Endothelial cell of umbilical vein (primary cell): ENCODE measurements around the gene FXYD6. TPM values are rescaled to one million over a fixed set of nuclear protein-coding genes. Genes with fewer than 3 reads are reported as not detected.

Experiments used
- BruUV-seq: library from RNA; stranded (reverse); fragments of 400-500 nt; replicated peaks from 2 replicates; lab custom pipeline; 2021; lab: Mats Ljungman, UMichigan
- CTCF ChIA-PET: fragments of 300-600, 350-600 bp; sonication (Branson Sonifier 250); formaldehyde crosslinking; loops from one replicate; lab custom pipeline; 2021; ENCODE audit warnings: antibody characterized with exemption, inconsistent platforms; lab: Charles Lee
- POLR2A ChIA-PET: fragments of 300-600, 350-600 bp; sonication (Branson Sonifier 250); formaldehyde crosslinking; loops from one replicate; lab custom pipeline; 2021; ENCODE audit warnings: antibody characterized with exemption, inconsistent platforms; lab: Charles Lee
- DNase-seq: peaks from one replicate; pipeline ENCODE4 v3.0.0-alpha.2; 2011; ENCODE audit warnings: low read depth, low spot score
- FAIRE-seq: peaks from 2 replicates; lab custom pipeline; 2011; peaks lifted over from hg19 to GRCh38; lab: Jason Lieb, UNC
- H2AFZ ChIP-seq: 2 replicates; pipeline ENCODE4 v1.6.0; 2012; ENCODE audit warnings: low read depth, low read length, control low read depth, inconsistent platforms
- H3K27ac ChIP-seq: 2 replicates; pipeline ENCODE4 v1.5.1; 2011; ENCODE audit warnings: low read depth, mild to moderate bottlenecking, control low read depth, low read length, moderate library complexity; ENCODE audit not compliant: insufficient read depth
- H3K27me3 ChIP-seq, 2 experiments: 2 replicates each; pipeline versions ENCODE4 v1.6.0 to v1.6.1; 2011; ENCODE audit warnings: low read length in 2 of 2, mixed read lengths in 1 of 2; ENCODE audit not compliant: control insufficient read depth in 2 of 2, insufficient read depth in 2 of 2
- H3K36me3 ChIP-seq, 2 experiments: 2 replicates in 1 of 2; 3 replicates in 1 of 2; pipeline ENCODE4 v1.5.1; 2011; ENCODE audit warnings: low read length in 2 of 2, mild to moderate bottlenecking in 1 of 2, moderate library complexity in 1 of 2; ENCODE audit not compliant: control insufficient read depth in 2 of 2, insufficient read depth in 2 of 2; ENCODE audit errors: extremely low read depth in 1 of 2
- H3K4me1 ChIP-seq: 3 replicates; pipeline ENCODE4 v1.5.1; 2011; ENCODE audit warnings: mild to moderate bottlenecking, low read length; ENCODE audit not compliant: control insufficient read depth, insufficient read depth; ENCODE audit errors: extremely low read depth
- H3K4me2 ChIP-seq: 2 replicates; pipeline ENCODE4 v1.6.1; 2011; ENCODE audit warnings: low read length, control low read depth, mixed read lengths; ENCODE audit not compliant: insufficient read depth
- H3K4me3 ChIP-seq, 3 experiments: fragments of 200-600 bp in 1 of 3; sonication (generic), shearing (Covaris generic) in 1 of 3; replicated peaks in 1 of 3; 2 replicates each; pipeline ENCODE4 v1.5.1; 2011 to 2016; ENCODE audit warnings: control low read depth in 3 of 3, low read length in 3 of 3, mild to moderate bottlenecking in 2 of 3, inconsistent platforms in 1 of 3, low read depth in 1 of 3, moderate library complexity in 1 of 3; ENCODE audit not compliant: insufficient read depth in 1 of 3
- H3K79me2 ChIP-seq: 2 replicates; pipeline ENCODE4 v1.6.0; 2012; ENCODE audit warnings: low read length, inconsistent platforms; ENCODE audit not compliant: control insufficient read depth, insufficient read depth
- H3K9ac ChIP-seq: replicated peaks from 2 replicates; pipeline ENCODE3; 2011; ENCODE audit warnings: low read length, control low read depth; ENCODE audit not compliant: insufficient read depth; ENCODE audit errors: extremely low read depth
- H3K9me1 ChIP-seq: replicated peaks from 3 replicates; pipeline ENCODE4 v1.6.0; 2011; ENCODE audit warnings: mild to moderate bottlenecking, low read length; ENCODE audit not compliant: control insufficient read depth, insufficient read depth; ENCODE audit errors: extremely low read depth
- H3K9me3 ChIP-seq: replicated peaks from 2 replicates; pipeline ENCODE4 v1.5.1; 2012; ENCODE audit warnings: low read length, inconsistent platforms; ENCODE audit not compliant: control insufficient read depth, insufficient read depth
- H4K20me1 ChIP-seq: replicated peaks from 2 replicates; pipeline ENCODE3; 2011; ENCODE audit warnings: mild to moderate bottlenecking, low read length; ENCODE audit not compliant: control insufficient read depth, insufficient read depth; ENCODE audit errors: extremely low read depth
- CTCF ChIP-seq, 2 donors: IDR thresholded peaks; 1 replicate in 1 of 2; 2 replicates in 1 of 2; pipeline ENCODE4 v1.5.1; 2011; ENCODE audit warnings: low read length in 2 of 2, mild to moderate bottlenecking in 2 of 2, moderate library complexity in 2 of 2, control low read depth in 1 of 2, inconsistent platforms in 1 of 2, low read depth in 1 of 2; ENCODE audit not compliant: insufficient read depth in 1 of 2; ENCODE audit errors: extremely low read depth in 1 of 2
- EZH2 ChIP-seq: IDR thresholded peaks from 2 replicates; pipeline ENCODE4 v1.6.1; 2012; ENCODE audit warnings: borderline replicate concordance, low read depth, mild to moderate bottlenecking, moderate library complexity, low read length, inconsistent platforms; ENCODE audit not compliant: severe bottlenecking
- FOS ChIP-seq: IDR thresholded peaks from 2 replicates; pipeline ENCODE4 v1.6.1; 2011; ENCODE audit warnings: mild to moderate bottlenecking, low read length, moderate library complexity, borderline replicate concordance; ENCODE audit not compliant: insufficient read depth
- GATA2 ChIP-seq: IDR thresholded peaks from 2 replicates; pipeline ENCODE4 v1.7.0; 2011; ENCODE audit warnings: low read depth, mild to moderate bottlenecking, moderate library complexity, mixed read lengths, low read length; ENCODE audit not compliant: insufficient read length, insufficient read depth
- JUN ChIP-seq: IDR thresholded peaks from 2 replicates; pipeline ENCODE4 v1.6.1; 2011; ENCODE audit warnings: borderline replicate concordance, low read depth; ENCODE audit not compliant: insufficient read length, insufficient read depth
- MAX ChIP-seq: IDR thresholded peaks from 2 replicates; pipeline ENCODE4 v1.6.1; 2011; ENCODE audit not compliant: insufficient read depth, insufficient read length
- MYC ChIP-seq: IDR thresholded peaks from one replicate; pipeline ENCODE4 v1.6.1; 2011; ENCODE audit warnings: mild to moderate bottlenecking, low read depth, low read length
- POLR2A ChIP-seq: IDR thresholded peaks from 2 replicates; pipeline ENCODE4 v1.6.1; 2012; ENCODE audit warnings: low read depth, mild to moderate bottlenecking, control low read depth, low read length
- POLR2AphosphoS5 ChIP-seq: IDR thresholded peaks from 2 replicates; pipeline ENCODE4 v1.6.1; 2012; ENCODE audit warnings: low read depth, mild to moderate bottlenecking, control low read depth, low read length, moderate library complexity; ENCODE audit not compliant: insufficient read depth
- dilution Hi-C: fragments of 300-500 bp; cut with MboI; formaldehyde crosslinking; loops from one replicate; pipeline ENCODE4 v1.15.0; 2019; ENCODE audit warnings: low sequenced_read_pairs; ENCODE audit not compliant: extremely low pct_ligation_motif_present
- intact Hi-C: fragments of 100-400 bp; cut with micrococcal nuclease; formaldehyde crosslinking; loops from one replicate; pipeline ENCODE4 v1.10.0; 2022
- polyA plus RNA-seq, 4 experiments: library from polyadenylated mRNA; depleted of rRNA in 3 of 4; stranded (reverse) in 3 of 4; unstranded in 1 of 4; fragments of >200 nt; gene quantifications; 2 replicates each; pipeline versions ENCODE4 v1.2.1 to v1.2.3, GENCODE V29; 2011 to 2012; ENCODE audit warnings: missing spikeins in 1 of 4
- total RNA-seq: library from RNA; stranded (reverse); gene quantifications from 2 replicates; pipeline ENCODE4 v1.2.3, GENCODE V29; 2021

The FXYD6 gene
- total and polyA plus RNA-seq, 2 donors (not counting 3 experiments of a cell fraction or from before 2014, with no cell fraction given) = 1.4 to 8.7 TPM

DNA sequence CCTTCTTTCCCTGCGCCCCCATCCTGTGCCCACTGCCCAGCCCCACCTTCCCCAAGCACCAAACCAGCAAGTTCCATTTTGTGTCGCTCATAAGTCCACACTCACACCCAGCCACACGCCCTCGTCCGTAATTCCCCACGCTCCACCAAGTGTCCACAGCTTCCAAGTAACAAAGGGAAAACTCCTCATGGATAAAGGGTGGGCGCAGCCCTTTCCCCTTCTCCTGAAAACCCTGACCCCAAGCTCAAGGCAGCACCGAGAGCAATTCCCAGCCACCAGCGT lies 458 bp downstream of the FXYD6 start:
- dilution Hi-C loops (no loop called here), intact Hi-C loops (no loop called here)
- Histone ChIP-seq H3K27me3 (peaks cover 61 to 63% of the 10 kb centered on the region in 2 experiments), H3K4me1 (no peaks in the 10 kb centered on the region), H4K20me1 (no peaks in the 10 kb centered on the region), H3K79me2 (no peaks in the 10 kb centered on the region), H3K9me1 (no peaks in the 10 kb centered on the region), H3K36me3 (no peaks in the 10 kb centered on the region), H3K27ac (no peak overlapping the region), H3K9me3 (no peaks in the 10 kb centered on the region), H3K9ac (no peak overlapping the region), H3K4me2 (peak overlapping the region; percentile 8), H2AFZ (no peak overlapping the region), H3K4me3 (no peak overlapping the region)
- ChIA-PET CTCF (interaction anchor here (0.6 kb wide), 1 partner anchor 71 kb away, joined by 3 read pairs; no protein-coding TSS in a partner anchor), POLR2A (no interaction called here)
- no TSS peak for BruUV-seq
- TF ChIP-seq CTCF (IDR thresholded peaks at IDR 0.05; ENCODE audit: extremely low read depth in 1 of 2, insufficient read depth in 1 of 2, low read depth in 1 of 2, low read length in 2 of 2) (no peak), GATA2 (no peak), JUN (no peak), POLR2A (no peak), FOS (no peak), POLR2AphosphoS5 (no peak), EZH2 (no peak), MAX (no peak), MYC (no peak)
- FAIRE-seq (no peak), DNase-seq (no peak)
